HEK293 (cell line): Measurements from ENCODE around the gene MMP28.

Experiments used
- ZFP41 ChIP-seq: fragments of 450-650 bp; formaldehyde crosslinking; IDR thresholded peaks from 2 replicates; pipeline ENCODE4 v1.5.1; 2016; ENCODE audit warnings: missing biosample characterization, missing genetic modification characterization, borderline replicate concordance
- ZSCAN30 ChIP-seq: fragments of 450-650 bp; IDR thresholded peaks from 2 replicates; pipeline ENCODE4 v1.5.1; 2018; ENCODE audit warnings: missing biosample characterization, mild to moderate bottlenecking, missing genetic modification characterization, moderate library complexity

- no peak; the same call in 1 of the 2 replicates for TF ChIP-seq ZSCAN30
- TF ChIP-seq ZFP41 (tag by site-specific recombination) = no peak
Measured at GRCh38 chr17:35808240-35808961, 13.0 kb upstream of the MMP28 start.
